ENCODE measurements around the gene ZNF423.

DNA sequence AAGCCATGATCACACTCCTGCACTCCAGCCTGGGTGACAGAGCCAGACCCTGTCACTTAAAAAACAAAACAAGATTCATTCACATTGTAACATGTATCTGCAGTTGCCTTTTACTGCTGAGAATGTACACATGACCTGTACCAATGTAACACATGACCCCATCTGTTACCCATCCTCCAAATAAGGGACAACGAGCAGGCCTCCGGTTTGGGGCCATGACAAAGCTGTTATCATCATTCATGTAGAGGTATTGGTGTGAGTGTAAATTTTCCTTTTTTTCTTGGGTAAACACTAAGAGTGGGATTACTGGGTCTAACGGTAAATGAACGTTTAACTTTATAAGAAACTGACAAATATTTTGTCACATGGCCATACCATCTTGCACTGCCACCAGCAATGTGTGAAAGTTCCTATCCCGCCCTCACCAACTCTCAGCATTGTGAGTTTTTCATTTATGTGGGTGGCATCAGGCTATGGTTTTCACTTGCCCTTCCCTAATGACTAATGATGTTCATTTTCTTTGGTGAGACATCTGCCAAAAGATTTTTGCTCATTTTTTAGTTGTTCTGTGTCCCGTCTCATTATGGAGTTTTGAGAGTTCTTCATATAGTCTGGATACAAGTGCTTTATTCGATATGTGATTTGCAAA is 336.8 kb downstream of the ZNF423 start:
- TF ChIP-seq CTCF (IDR thresholded peaks at IDR 0.05) (no peak), POLR2A (IDR thresholded peaks at IDR 0.05) (no peak)

All from Peyer's patch (tissue), 4 donors.